CD4-positive, alpha-beta T cell treated with Interleukin-6 for 4 hours (primary cell): ENCODE results near the gene ZSCAN4.

Experiments used
- DNase-seq: peaks from one replicate; pipeline ENCODE4 v3.0.0-alpha.2; 2020; ENCODE audit warnings: mixed read lengths

Gene ZSCAN4

GRCh38 chr19:57668635-57669034 lies at the start of gene ZSCAN4:
Gene ZSCAN4 (plus strand): TSS chr19:57668935. CDS start chr19:57676146, 7,211 bp downstream.
- no peak for DNase-seq

- DNase-seq, result no peak
Measured at GRCh38 chr19:57620673-57621348, 47.9 kb upstream of the ZSCAN4 start.

- DNase-seq, result no peak
Measured at GRCh38 chr19:57623091-57623490, 45.6 kb upstream of the ZSCAN4 start.

- peak; percentile 92 for DNase-seq
Measured at GRCh38 chr19:57632987-57633831, 35.5 kb upstream of the ZSCAN4 start, which contains the start of gene ZNF211. Gene ZNF211 (plus strand): TSS chr19:57633168. CDS start chr19:57633347, 179 bp downstream.

GRCh38 chr19:57633832-57634131 lies 35.0 kb upstream of the ZSCAN4 start:
- DNase-seq, result no peak

- no peak for DNase-seq
Measured at GRCh38 chr19:57637379-57637778, 31.4 kb upstream of the ZSCAN4 start.

- DNase-seq, result no peak
Measured at GRCh38 chr19:57641715-57642234, 27.0 kb upstream of the ZSCAN4 start.

- DNase-seq, result no peak
Measured at GRCh38 chr19:57642396-57643046, 26.2 kb upstream of the ZSCAN4 start.

GRCh38 chr19:57643734-57644133 lies 25.0 kb upstream of the ZSCAN4 start:
- no peak for DNase-seq

GRCh38 chr19:57648331-57649003 lies 20.3 kb upstream of the ZSCAN4 start:
- no peak for DNase-seq

- DNase-seq, result no peak
Measured at GRCh38 chr19:57651654-57651996, 17.1 kb upstream of the ZSCAN4 start.

- no peak for DNase-seq
Measured at GRCh38 chr19:57653689-57654088, 15.0 kb upstream of the ZSCAN4 start.

- DNase-seq, result no peak
Measured at GRCh38 chr19:57655443-57655842, 13.3 kb upstream of the ZSCAN4 start.

GRCh38 chr19:57656346-57656745 lies 12.4 kb upstream of the ZSCAN4 start:
- DNase-seq, result no peak

- DNase-seq, result no peak
Measured at GRCh38 chr19:57664269-57665127, 4.2 kb upstream of the ZSCAN4 start.

GRCh38 chr19:57665261-57665806 lies 3.4 kb upstream of the ZSCAN4 start:
- no peak for DNase-seq

- DNase-seq, result no peak
Measured at GRCh38 chr19:57667228-57667627, 1.5 kb upstream of the ZSCAN4 start.

- DNase-seq, result no peak
Measured at GRCh38 chr19:57671124-57671895, 2.6 kb downstream of the ZSCAN4 start.

GRCh38 chr19:57672466-57672865 lies 3.7 kb downstream of the ZSCAN4 start:
- DNase-seq, result no peak

GRCh38 chr19:57675881-57676280 lies 7.1 kb downstream of the ZSCAN4 start:
- DNase-seq, result no peak

GRCh38 chr19:57682226-57682766 lies 13.6 kb downstream of the ZSCAN4 start:
- no peak for DNase-seq
